ENCODE results near the gene TNIK.

- TF ChIP-seq, protein P1, sequence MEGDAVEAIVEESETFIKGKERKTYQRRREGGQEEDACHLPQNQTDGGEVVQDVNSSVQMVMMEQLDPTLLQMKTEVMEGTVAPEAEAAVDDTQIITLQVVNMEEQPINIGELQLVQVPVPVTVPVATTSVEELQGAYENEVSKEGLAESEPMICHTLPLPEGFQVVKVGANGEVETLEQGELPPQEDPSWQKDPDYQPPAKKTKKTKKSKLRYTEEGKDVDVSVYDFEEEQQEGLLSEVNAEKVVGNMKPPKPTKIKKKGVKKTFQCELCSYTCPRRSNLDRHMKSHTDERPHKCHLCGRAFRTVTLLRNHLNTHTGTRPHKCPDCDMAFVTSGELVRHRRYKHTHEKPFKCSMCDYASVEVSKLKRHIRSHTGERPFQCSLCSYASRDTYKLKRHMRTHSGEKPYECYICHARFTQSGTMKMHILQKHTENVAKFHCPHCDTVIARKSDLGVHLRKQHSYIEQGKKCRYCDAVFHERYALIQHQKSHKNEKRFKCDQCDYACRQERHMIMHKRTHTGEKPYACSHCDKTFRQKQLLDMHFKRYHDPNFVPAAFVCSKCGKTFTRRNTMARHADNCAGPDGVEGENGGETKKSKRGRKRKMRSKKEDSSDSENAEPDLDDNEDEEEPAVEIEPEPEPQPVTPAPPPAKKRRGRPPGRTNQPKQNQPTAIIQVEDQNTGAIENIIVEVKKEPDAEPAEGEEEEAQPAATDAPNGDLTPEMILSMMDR (IDR thresholded peaks at IDR 0.05; ENCODE audit: low read depth, low read length, missing input control) = peak; percentile 23
- TF ChIP-seq RXRA (IDR thresholded peaks at IDR 0.05) (no peak), RAD21 (IDR thresholded peaks at IDR 0.05) (peak; percentile 31 to 44), HNF4G (IDR thresholded peaks at IDR 0.05) (no peak), REST (IDR thresholded peaks at IDR 0.05) (no peak)
- TF ChIP-seq, protein P2, sequence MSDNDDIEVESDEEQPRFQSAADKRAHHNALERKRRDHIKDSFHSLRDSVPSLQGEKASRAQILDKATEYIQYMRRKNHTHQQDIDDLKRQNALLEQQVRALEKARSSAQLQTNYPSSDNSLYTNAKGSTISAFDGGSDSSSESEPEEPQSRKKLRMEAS (IDR thresholded peaks at IDR 0.05) = peak; percentile 32
These were observed 720 bp upstream of the TNIK start for GRCh38 chr3:171460725-171461524.
